ENCODE measurements around the gene CEACAM7. TPM values are rescaled to one million over a fixed set of nuclear protein-coding genes. Genes with fewer than 3 reads are reported as not detected.

The CEACAM7 gene
- total RNA-seq = not detected

DNA sequence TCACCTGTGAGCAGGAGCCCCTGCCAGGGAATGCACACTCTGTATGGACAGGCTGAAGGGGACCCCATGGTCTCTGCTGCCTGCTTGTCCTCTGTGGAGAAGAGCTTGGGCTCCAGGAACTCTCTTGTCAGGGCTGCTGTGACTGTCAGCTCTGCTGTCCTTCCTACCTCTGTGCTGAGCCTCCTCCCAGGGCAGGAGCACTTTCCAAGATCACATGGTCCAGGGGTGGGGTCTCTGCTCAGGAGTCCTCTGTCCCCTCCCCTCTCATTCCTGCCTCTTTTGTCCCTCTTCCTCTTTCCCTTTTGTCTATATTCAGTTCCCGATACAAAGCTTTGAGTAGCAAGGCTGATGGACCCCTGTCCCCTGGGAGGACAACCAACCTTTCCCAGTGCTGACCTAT lies at the start of gene CEACAM7:
Gene CEACAM7, minus strand, starts transcription at position 173 of the 400 bp plus-strand sequence. Its CDS starts 105 bp downstream, at position 68.
- TF ChIP-seq POLR2A (IDR thresholded peaks at IDR 0.05) = no peak
- TF ChIP-seq POLR2AphosphoS5 (IDR thresholded peaks at IDR 0.05) = no peak
- TF ChIP-seq, protein P1, sequence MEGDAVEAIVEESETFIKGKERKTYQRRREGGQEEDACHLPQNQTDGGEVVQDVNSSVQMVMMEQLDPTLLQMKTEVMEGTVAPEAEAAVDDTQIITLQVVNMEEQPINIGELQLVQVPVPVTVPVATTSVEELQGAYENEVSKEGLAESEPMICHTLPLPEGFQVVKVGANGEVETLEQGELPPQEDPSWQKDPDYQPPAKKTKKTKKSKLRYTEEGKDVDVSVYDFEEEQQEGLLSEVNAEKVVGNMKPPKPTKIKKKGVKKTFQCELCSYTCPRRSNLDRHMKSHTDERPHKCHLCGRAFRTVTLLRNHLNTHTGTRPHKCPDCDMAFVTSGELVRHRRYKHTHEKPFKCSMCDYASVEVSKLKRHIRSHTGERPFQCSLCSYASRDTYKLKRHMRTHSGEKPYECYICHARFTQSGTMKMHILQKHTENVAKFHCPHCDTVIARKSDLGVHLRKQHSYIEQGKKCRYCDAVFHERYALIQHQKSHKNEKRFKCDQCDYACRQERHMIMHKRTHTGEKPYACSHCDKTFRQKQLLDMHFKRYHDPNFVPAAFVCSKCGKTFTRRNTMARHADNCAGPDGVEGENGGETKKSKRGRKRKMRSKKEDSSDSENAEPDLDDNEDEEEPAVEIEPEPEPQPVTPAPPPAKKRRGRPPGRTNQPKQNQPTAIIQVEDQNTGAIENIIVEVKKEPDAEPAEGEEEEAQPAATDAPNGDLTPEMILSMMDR (IDR thresholded peaks at IDR 0.05) = no peak
- Histone ChIP-seq H3K36me3 (no peaks in the 10 kb centered on the region), H3K4me3 (no peak within 1 kb of the TSS), H3K27ac (no peak within 1 kb of the TSS), H3K4me1 (replicated peaks) (no peaks in the 10 kb centered on the region), H3K27me3 (replicated peaks; ENCODE audit: insufficient read depth) (no peaks in the 10 kb centered on the region), H3K9me3 (no peaks in the 10 kb centered on the region)
- DNase-seq (ENCODE audit: low spot score) = no peak
- intact Hi-C loops (cut with DNase I) = no loop called here
- WGBS = 65% methylated on average over 1 of the region's 1 CpG

DNA sequence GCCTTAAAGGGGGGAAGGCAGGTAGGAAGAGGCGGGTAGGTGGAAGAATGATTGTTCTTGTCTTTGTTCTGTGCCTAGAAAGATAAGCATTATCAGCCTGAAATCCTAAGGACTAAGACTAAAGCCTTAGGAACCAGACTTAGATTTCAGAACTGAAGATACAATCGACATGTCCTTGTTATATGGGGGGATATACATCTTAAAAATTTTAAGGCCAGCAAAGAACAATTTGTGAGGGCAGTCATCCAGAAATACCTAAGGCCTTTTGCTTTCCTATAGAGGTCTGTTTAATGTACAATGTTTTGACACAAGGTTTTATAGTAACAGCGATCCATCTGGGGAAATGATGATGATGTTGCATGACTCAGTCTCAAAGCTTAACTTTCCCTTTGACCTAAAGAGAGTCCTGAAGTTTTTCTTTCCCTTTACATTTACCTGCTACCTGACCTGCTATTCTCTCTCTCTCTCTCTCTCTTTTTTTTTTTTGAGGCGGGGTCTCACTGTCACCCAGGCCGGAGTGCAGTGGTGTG lies 47.1 kb upstream of the CEACAM7 start:
- intact Hi-C loops (cut with DNase I) = no loop called here
- no peaks in the 10 kb centered on the region for H3K4me1 ChIP-seq (replicated peaks)
- H3K9me3 ChIP-seq = no peaks in the 10 kb centered on the region
- TF ChIP-seq, protein P1 (IDR thresholded peaks at IDR 0.05) = no peak
- TF ChIP-seq POLR2AphosphoS5 (IDR thresholded peaks at IDR 0.05) (no peak), POLR2A (IDR thresholded peaks at IDR 0.05) (no peak)
- H3K27me3 ChIP-seq (replicated peaks; ENCODE audit: insufficient read depth) = no peaks in the 10 kb centered on the region
- H3K36me3 ChIP-seq = no peaks in the 10 kb centered on the region
- H3K27ac ChIP-seq = no peak overlapping the region
- DNase-seq (ENCODE audit: low spot score) = no peak
- H3K4me3 ChIP-seq = no peak overlapping the region
- 80% methylated on average over 5 of the region's 5 CpGs for WGBS

DNA sequence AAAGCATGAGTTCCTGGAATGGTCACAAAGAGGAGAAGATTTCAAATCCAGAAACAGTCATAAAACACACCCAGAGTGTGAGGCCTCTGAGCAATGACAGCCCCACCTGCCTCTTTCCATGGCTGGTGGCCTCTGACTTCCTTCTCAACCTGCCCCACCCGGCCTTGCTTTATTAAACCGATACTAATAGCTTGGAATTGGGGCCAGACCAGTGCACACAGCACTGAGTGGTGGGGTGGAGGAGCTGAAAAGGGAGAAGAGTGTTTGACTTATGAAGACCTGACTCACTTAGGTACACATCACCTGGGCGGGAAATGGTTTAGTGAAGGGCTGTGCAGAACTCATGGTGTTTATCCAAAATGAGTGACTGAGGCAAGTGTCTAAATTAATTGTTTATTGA lies 46.5 kb upstream of the CEACAM7 start:
- no peak for DNase-seq (ENCODE audit: low spot score)
- H3K9me3 ChIP-seq = no peaks in the 10 kb centered on the region
- intact Hi-C loops (cut with DNase I) = no loop called here
- H3K27ac ChIP-seq = no peak overlapping the region
- H3K36me3 ChIP-seq = no peaks in the 10 kb centered on the region
- no peak overlapping the region for H3K4me3 ChIP-seq
- no peaks in the 10 kb centered on the region for H3K4me1 ChIP-seq (replicated peaks)
- 46% methylated on average over 3 of the region's 3 CpGs for WGBS
- no peak for TF ChIP-seq POLR2AphosphoS5 (IDR thresholded peaks at IDR 0.05)
- no peak for TF ChIP-seq POLR2A (IDR thresholded peaks at IDR 0.05)
- TF ChIP-seq, protein P1 (IDR thresholded peaks at IDR 0.05) = no peak
- no peaks in the 10 kb centered on the region for H3K27me3 ChIP-seq (replicated peaks; ENCODE audit: insufficient read depth)

DNA sequence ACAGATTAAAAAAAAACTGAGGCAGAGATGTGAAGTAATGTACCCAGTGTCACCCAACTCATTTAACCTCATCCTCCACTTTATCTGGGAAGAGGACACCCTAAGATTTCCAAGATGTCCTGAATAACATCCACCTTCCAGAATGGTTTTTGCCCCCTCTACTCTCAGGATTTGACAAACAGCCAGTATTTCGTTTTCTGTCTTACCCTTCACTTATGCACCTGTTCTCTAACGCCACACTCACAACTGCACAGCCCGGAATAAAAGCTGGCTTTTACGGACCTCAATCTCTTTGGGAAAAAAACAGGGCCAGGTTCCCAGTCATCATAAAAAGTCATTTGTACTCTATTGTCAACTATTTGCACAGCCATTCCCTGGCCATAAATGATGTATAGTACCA lies 46.1 kb upstream of the CEACAM7 start:
- no peaks in the 10 kb centered on the region for H3K9me3 ChIP-seq
- WGBS = 31% methylated on average over 4 of the region's 4 CpGs
- no peak overlapping the region for H3K4me3 ChIP-seq
- H3K36me3 ChIP-seq = no peaks in the 10 kb centered on the region
- no peak for DNase-seq (ENCODE audit: low spot score)
- no peak overlapping the region for H3K27ac ChIP-seq
- TF ChIP-seq POLR2AphosphoS5 (IDR thresholded peaks at IDR 0.05) (no peak), POLR2A (IDR thresholded peaks at IDR 0.05) (no peak)
- TF ChIP-seq, protein P1 (IDR thresholded peaks at IDR 0.05) = no peak
- no peaks in the 10 kb centered on the region for H3K27me3 ChIP-seq (replicated peaks; ENCODE audit: insufficient read depth)
- intact Hi-C loops (cut with DNase I) = no loop called here
- H3K4me1 ChIP-seq (replicated peaks) = no peaks in the 10 kb centered on the region

DNA sequence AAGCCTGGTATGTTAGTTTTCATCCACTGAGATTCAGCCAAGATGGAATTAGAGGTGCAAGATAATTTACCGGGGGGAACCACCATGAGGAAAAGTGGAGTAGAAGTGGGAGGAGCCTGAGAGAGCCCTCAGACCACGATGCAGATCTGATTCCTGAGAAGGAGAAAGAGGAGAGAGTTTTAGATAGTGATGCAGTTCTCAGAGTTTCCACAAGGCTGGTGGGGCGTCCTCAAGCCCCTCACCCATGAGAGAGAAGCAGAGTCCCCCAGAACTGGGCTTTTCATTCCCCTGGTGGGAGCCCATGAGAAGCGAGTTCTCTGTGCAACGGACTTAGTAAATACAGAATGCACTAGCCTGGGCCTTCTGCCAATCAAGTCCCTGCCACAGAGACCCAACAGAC lies 38.4 kb upstream of the CEACAM7 start:
- TF ChIP-seq POLR2A (IDR thresholded peaks at IDR 0.05) = no peak
- TF ChIP-seq, protein P1 (IDR thresholded peaks at IDR 0.05) = no peak
- no peak for TF ChIP-seq POLR2AphosphoS5 (IDR thresholded peaks at IDR 0.05)
- H3K36me3 ChIP-seq = no peaks in the 10 kb centered on the region
- WGBS = 25% methylated on average over 5 of the region's 5 CpGs
- H3K27me3 ChIP-seq (replicated peaks; ENCODE audit: insufficient read depth) = peaks cover 3% of the 10 kb centered on the region
- no peak overlapping the region for H3K27ac ChIP-seq
- H3K4me1 ChIP-seq (replicated peaks) = no peaks in the 10 kb centered on the region
- intact Hi-C loops (cut with DNase I) = no loop called here
- DNase-seq (ENCODE audit: low spot score) = no peak
- no peak overlapping the region for H3K4me3 ChIP-seq
- H3K9me3 ChIP-seq = no peaks in the 10 kb centered on the region
